NCI-H1930 (cell line): ENCODE data around the gene CROCC2.

ENCODE experiments used
- DNase-seq, 2 experiments: peaks; one replicate each; lab custom pipeline; 2025; lab: John Stamatoyannopoulos, UW

Gene CROCC2

DNA sequence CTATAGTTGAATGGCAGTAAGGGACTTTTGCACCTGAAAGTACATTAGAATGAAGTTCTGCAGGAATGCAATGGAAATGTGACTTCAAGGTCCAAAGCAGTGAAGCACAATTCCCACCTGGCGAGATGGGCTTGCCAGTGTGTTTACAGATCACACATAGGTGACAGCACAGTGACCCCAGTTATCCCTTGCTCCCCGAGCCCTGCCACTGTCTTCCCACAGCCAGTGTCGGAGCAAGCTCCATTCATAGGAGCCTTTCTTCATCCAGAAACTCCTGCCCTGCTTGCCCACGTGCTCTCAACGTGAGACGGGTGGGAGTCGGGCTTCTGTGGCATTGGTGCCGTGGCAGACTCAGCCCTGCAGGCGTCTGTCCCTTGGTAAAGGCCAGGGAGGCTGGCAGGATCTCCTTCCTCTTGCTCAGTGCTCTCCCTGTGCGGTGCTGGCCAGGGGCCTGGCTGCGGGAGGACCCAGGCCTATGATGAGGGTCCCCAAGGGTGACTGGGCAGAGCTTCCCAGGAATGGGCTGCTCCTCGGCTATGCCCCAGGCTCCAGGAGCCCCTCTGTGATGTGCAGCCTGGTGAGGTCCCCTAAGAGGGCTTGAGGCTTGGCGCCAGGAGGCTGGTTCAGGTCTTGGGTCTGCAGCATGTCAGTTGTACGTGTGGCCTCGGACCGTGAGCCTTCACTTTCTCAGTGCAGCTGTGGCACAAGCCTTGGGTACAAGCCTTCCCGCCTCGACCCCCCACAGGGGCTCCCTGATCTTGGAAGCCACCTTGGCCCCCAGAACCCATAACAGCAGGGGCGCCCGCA, 132.4 kb downstream of the CROCC2 start:
- DNase-seq, result no peak

DNA sequence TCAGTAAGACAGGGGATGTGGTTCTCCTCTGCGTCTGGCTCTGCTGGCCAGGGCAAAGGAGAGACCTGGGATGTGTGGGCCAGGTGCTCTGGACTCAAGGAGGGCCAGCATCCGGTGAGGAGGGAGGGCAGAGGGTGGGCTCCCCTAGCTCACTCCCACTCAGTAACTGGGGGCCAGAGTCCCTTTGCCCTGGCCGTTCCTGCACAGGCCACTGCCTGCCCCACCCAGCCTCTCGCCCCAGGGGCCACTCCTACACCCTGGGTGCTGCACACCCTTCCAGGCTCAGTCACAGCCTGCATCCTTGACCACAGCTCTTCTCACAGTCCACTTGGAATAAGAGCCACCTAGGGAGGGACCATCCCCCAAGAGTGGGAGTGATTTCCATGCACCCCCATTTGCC, 133.3 kb downstream of the CROCC2 start:
- DNase-seq, result no peak

- DNase-seq, result no peak
Measured at GRCh38 chr2:241040081-241040803, 134.1 kb downstream of the CROCC2 start.

DNA sequence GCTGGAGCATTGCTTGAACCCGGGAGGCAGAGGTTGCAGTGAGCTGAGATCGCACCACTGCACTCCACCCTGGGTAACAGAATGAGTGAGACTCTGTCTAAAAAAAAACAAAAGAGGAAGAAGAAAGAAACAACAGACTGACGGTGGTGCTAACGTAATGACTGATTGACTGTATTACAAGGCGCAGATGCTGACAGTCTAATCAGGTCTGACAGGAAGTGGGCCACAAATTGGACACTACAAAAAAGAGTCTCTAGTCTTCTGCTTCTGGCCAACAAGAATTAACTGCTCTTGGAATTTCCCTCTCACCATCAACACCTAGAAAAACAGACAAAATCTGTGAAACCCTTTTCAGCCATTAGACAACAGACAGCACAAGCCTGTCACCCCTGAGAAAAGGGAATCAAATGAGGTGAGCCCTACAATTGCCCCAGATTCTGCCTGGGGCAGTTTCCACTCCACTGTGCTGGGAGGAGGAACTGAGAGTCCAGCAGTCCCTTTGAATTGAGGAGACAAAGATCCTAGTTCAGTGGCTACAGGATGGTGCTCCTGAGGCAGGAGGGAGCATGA, 135.5 kb downstream of the CROCC2 start:
- DNase-seq, result no peak
